ENCODE data around the gene PCDH15.
"Not testable (repeated sequence)": the region's sequence is repeated elsewhere in the genome, so short reads cannot be mapped to it uniquely, and the experiment has no call there.

The PCDH15 gene

GRCh38 chr10:53952698-53953630 is 848.1 kb downstream of the PCDH15 start:
- TF ChIP-seq, protein P1, sequence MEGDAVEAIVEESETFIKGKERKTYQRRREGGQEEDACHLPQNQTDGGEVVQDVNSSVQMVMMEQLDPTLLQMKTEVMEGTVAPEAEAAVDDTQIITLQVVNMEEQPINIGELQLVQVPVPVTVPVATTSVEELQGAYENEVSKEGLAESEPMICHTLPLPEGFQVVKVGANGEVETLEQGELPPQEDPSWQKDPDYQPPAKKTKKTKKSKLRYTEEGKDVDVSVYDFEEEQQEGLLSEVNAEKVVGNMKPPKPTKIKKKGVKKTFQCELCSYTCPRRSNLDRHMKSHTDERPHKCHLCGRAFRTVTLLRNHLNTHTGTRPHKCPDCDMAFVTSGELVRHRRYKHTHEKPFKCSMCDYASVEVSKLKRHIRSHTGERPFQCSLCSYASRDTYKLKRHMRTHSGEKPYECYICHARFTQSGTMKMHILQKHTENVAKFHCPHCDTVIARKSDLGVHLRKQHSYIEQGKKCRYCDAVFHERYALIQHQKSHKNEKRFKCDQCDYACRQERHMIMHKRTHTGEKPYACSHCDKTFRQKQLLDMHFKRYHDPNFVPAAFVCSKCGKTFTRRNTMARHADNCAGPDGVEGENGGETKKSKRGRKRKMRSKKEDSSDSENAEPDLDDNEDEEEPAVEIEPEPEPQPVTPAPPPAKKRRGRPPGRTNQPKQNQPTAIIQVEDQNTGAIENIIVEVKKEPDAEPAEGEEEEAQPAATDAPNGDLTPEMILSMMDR (IDR thresholded peaks at IDR 0.05; ENCODE audit: low read depth, low read length, missing control alignments), result no peak
- H3K4me3 ChIP-seq (ENCODE audit: low read depth, low read length), result no peak overlapping the region
- no peak for DNase-seq (ENCODE audit: low read depth)

DNA sequence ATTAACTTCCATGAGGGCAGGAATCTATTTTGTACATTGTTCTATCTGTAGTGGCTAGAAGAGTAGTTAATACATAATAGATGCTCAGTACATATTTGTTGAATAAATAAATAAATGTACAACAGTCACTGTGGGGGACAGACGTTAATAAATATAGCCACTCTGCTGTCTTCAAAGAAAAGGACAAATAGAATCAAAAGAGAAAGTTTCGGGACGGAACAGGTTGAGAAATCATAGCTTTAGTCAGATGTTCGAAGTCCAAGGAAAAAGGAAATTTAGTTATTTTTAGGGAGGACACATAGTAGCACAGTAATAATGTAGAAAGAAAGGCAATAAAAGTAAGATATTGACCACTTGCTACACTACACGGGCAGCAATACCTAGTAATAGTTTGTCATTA is 861.4 kb downstream of the PCDH15 start:
- no peak overlapping the region for H3K4me3 ChIP-seq (ENCODE audit: low read depth, low read length)
- TF ChIP-seq, protein P1 (IDR thresholded peaks at IDR 0.05; ENCODE audit: low read depth, low read length, missing control alignments), result no peak
- no peak for DNase-seq (ENCODE audit: low read depth)

DNA sequence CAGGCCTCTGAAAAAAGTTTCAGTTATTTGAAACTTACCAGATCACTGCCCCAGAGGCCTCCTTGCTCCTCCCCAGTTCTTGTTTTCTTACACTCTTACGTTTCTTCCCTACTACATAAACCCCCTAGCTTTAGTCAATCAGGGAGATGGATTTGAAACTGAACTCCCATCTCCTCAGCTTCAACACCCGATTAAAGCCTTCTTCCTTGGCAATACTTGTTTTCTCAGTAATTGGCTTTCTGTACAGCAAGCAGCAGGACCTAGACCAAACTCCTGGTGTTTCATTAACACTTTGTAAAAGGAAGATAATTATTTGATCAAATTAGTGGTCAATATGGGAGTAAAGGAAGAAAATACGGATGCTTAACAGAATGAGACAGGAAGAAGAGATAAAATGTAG is 870.4 kb downstream of the PCDH15 start:
- TF ChIP-seq, protein P1 (IDR thresholded peaks at IDR 0.05; ENCODE audit: low read depth, low read length, missing control alignments), result no peak
- DNase-seq (ENCODE audit: low read depth), result no peak
- H3K4me3 ChIP-seq (ENCODE audit: low read depth, low read length), result no peak overlapping the region

DNA sequence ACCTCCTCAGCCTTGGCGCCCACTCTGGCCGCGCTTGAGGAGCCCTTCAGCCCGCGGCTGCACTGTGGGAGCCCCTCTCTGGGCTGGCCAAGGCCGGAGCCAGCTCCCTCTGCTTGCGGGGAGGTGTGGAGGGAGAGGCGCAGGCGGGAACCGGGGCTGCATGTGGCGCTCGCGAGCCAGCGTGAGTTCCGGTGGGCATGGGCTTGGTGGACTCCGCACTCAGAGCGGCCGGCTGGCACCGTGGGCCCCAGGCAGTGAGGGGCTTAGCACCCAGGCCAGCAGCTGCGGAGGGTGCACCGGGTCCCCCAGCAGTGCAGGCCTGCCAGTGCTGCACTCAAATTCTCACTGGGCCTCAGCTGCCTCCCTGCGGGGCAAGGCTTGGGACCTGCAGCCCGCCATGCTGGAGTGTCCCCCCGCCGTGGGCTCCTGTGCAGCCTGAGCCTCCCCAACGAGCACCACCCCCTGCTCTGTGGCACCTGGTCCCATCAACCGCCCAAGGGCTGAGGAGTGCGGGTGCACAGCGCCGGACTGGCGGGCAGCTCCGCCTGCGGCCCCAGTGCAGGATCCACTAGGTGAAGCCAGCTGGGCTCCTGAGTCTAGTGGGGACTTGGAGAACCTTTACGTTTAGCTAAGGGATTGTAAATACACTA is 876.9 kb downstream of the PCDH15 start:
- DNase-seq (ENCODE audit: low read depth); H3K4me3 ChIP-seq (ENCODE audit: low read depth, low read length): not testable (repeated sequence)

DNA sequence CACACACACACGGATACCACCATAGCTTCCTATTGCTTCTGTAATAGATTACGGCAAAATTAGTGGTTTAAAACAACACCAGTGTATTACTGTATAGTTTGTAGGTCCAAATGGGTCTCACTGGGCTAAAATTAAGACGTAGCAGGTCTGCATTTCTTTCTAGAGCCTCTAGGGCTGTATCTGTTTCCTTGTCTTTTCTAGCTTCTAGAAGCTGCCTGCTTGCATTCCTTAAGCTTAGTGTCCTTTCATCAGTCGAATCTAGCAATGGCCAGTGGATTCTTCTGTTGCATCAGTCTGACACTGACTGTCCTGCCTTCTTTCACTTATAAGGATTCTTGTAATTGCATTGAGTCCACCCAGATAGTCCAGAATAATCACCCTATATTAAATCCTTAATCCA is 882.3 kb downstream of the PCDH15 start:
- H3K4me3 ChIP-seq (ENCODE audit: low read depth, low read length), result no peak overlapping the region
- TF ChIP-seq, protein P1 (IDR thresholded peaks at IDR 0.05; ENCODE audit: low read depth, low read length, missing control alignments), result no peak
- no peak for DNase-seq (ENCODE audit: low read depth)

DNA sequence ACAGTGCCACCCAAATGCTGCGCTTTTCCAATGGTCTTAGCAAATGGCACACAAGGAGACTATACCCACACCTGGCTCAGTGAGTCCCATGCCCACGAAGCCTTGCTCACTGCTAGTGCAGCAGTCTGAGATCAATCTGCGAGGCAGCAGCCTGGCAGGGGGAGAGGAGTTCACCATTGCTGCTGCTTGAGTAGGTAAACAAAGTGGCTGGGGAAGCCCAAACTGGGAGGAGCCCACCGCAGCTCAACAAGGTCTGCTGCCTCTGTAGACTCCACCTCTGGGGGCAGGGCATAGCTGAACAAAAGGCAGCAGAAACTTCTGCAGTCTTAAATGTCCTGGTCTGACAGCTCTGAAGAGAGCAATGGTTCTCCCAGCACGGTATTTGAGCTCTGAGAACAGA is 891.2 kb downstream of the PCDH15 start:
- no peak for DNase-seq (ENCODE audit: low read depth)
- no peak overlapping the region for H3K4me3 ChIP-seq (ENCODE audit: low read depth, low read length)
- TF ChIP-seq, protein P1 (IDR thresholded peaks at IDR 0.05; ENCODE audit: low read depth, low read length, missing control alignments), result no peak

DNA sequence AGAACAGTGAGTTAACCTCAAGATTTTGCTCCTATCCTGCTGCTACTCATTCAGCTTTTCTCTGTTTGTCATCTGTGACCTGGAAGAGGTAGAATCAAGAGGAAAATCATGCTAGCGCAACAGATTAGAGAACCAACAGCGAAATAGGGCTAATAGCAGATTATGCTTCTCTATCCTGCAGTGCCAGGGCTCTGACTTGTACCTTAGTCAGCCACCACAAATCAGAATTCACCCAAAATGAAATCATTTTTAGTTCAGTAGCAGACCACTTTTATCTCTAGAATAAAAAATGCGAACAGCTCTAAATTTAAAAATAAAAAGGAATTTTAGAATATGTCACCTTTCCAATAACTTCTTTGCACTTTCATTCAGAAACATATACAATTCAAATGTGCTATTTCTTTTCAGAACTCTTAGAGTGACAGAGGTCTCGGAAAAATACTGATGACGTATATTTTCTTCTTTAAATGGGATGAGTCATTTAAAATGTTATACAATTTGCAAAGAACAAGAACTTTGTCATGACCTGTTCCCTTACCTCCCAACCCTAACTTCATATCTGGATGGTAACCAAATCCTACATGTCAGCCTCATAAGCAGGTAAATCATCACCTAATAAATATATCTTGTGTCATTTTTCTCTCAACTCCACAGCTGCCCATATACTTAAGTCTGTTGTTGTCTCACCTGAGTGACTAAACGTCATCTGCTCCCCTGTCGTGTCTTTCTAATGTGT is 896.4 kb downstream of the PCDH15 start:
- TF ChIP-seq, protein P1 (IDR thresholded peaks at IDR 0.05; ENCODE audit: low read depth, low read length, missing control alignments), result no peak
- no peak for DNase-seq (ENCODE audit: low read depth)
- no peak overlapping the region for H3K4me3 ChIP-seq (ENCODE audit: low read depth, low read length)
